ENCODE measurements around the gene ZBTB40.

Gene ZBTB40

DNA sequence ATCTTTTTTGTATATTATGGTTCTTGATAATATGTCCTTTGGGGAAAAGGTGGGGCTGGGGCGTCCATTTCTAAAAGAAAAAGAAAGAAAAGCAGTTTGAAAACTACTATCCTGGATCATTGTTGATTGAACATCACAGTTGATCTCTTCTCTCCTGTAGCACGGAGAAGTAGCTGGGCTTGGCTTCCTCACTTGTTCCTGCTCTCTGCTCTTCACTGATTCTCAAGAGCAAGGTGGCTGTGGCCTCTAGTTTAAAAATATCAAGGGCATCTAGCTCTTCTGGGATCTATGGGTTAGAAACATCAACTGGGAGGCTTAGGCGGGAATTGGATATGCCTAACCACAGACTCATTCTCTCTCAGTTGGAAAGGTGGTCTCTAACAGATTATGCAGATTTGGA, 73.6 kb downstream of the ZBTB40 start:
- H3K27me3 ChIP-seq (ENCODE audit: insufficient read depth, poor library complexity, severe bottlenecking): no peaks in the 10 kb centered on the region
- no peaks in the 10 kb centered on the region for H3K4me1 ChIP-seq (ENCODE audit: insufficient read depth, poor library complexity, severe bottlenecking)
- H3K36me3 ChIP-seq (ENCODE audit: low read depth): peaks cover 21% of the 10 kb centered on the region
- H3K27ac ChIP-seq (ENCODE audit: poor library complexity, severe bottlenecking): no peak overlapping the region
- TF ChIP-seq, protein P1, sequence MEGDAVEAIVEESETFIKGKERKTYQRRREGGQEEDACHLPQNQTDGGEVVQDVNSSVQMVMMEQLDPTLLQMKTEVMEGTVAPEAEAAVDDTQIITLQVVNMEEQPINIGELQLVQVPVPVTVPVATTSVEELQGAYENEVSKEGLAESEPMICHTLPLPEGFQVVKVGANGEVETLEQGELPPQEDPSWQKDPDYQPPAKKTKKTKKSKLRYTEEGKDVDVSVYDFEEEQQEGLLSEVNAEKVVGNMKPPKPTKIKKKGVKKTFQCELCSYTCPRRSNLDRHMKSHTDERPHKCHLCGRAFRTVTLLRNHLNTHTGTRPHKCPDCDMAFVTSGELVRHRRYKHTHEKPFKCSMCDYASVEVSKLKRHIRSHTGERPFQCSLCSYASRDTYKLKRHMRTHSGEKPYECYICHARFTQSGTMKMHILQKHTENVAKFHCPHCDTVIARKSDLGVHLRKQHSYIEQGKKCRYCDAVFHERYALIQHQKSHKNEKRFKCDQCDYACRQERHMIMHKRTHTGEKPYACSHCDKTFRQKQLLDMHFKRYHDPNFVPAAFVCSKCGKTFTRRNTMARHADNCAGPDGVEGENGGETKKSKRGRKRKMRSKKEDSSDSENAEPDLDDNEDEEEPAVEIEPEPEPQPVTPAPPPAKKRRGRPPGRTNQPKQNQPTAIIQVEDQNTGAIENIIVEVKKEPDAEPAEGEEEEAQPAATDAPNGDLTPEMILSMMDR (IDR thresholded peaks at IDR 0.05; ENCODE audit: poor library complexity, severe bottlenecking): no peak
- no peaks in the 10 kb centered on the region for H3K9me3 ChIP-seq (ENCODE audit: severe bottlenecking)
- DNase-seq (ENCODE audit: low spot score) (no peak), ATAC-seq (ENCODE audit: low read depth) (no peak)
- H3K4me3 ChIP-seq (ENCODE audit: severe bottlenecking): no peak overlapping the region

- Histone ChIP-seq H3K27ac (ENCODE audit: poor library complexity, severe bottlenecking) (no peak overlapping the region), H3K36me3 (ENCODE audit: low read depth) (peaks cover 21% of the 10 kb centered on the region), H3K27me3 (ENCODE audit: insufficient read depth, poor library complexity, severe bottlenecking) (no peaks in the 10 kb centered on the region), H3K4me1 (ENCODE audit: insufficient read depth, poor library complexity, severe bottlenecking) (no peaks in the 10 kb centered on the region), H3K4me3 (ENCODE audit: severe bottlenecking) (no peak overlapping the region), H3K9me3 (ENCODE audit: severe bottlenecking) (no peaks in the 10 kb centered on the region)
- ATAC-seq (ENCODE audit: low read depth) (no peak), DNase-seq (ENCODE audit: low spot score) (no peak)
- TF ChIP-seq, protein P1 (IDR thresholded peaks at IDR 0.05; ENCODE audit: poor library complexity, severe bottlenecking): no peak
Measured at GRCh38 chr1:22525646-22526045, 74.0 kb downstream of the ZBTB40 start.

- H3K9me3 ChIP-seq (ENCODE audit: severe bottlenecking): no peaks in the 10 kb centered on the region
- no peaks in the 10 kb centered on the region for H3K4me1 ChIP-seq (ENCODE audit: insufficient read depth, poor library complexity, severe bottlenecking)
- H3K27me3 ChIP-seq (ENCODE audit: insufficient read depth, poor library complexity, severe bottlenecking): no peaks in the 10 kb centered on the region
- peaks cover 21% of the 10 kb centered on the region for H3K36me3 ChIP-seq (ENCODE audit: low read depth)
- TF ChIP-seq, protein P1 (IDR thresholded peaks at IDR 0.05; ENCODE audit: poor library complexity, severe bottlenecking): no peak
- ATAC-seq (ENCODE audit: low read depth) (no peak), DNase-seq (ENCODE audit: low spot score) (no peak)
- no peak overlapping the region for H3K27ac ChIP-seq (ENCODE audit: poor library complexity, severe bottlenecking)
- H3K4me3 ChIP-seq (ENCODE audit: severe bottlenecking): no peak overlapping the region
Measured at GRCh38 chr1:22526098-22526497, 74.4 kb downstream of the ZBTB40 start.

- H3K9me3 ChIP-seq (ENCODE audit: severe bottlenecking): no peaks in the 10 kb centered on the region
- no peaks in the 10 kb centered on the region for H3K4me1 ChIP-seq (ENCODE audit: insufficient read depth, poor library complexity, severe bottlenecking)
- peaks cover 21% of the 10 kb centered on the region for H3K36me3 ChIP-seq (ENCODE audit: low read depth)
- no peak overlapping the region for H3K4me3 ChIP-seq (ENCODE audit: severe bottlenecking)
- TF ChIP-seq, protein P1 (IDR thresholded peaks at IDR 0.05; ENCODE audit: poor library complexity, severe bottlenecking): no peak
- no peaks in the 10 kb centered on the region for H3K27me3 ChIP-seq (ENCODE audit: insufficient read depth, poor library complexity, severe bottlenecking)
- ATAC-seq (ENCODE audit: low read depth) (no peak), DNase-seq (ENCODE audit: low spot score) (no peak)
- no peak overlapping the region for H3K27ac ChIP-seq (ENCODE audit: poor library complexity, severe bottlenecking)
Measured at GRCh38 chr1:22526677-22527076, 75.0 kb downstream of the ZBTB40 start.

- ATAC-seq (ENCODE audit: low read depth) (no peak), DNase-seq (ENCODE audit: low spot score) (peak; percentile 11)
- Histone ChIP-seq H3K9me3 (ENCODE audit: severe bottlenecking) (no peaks in the 10 kb centered on the region), H3K27me3 (ENCODE audit: insufficient read depth, poor library complexity, severe bottlenecking) (no peaks in the 10 kb centered on the region), H3K4me1 (ENCODE audit: insufficient read depth, poor library complexity, severe bottlenecking) (no peaks in the 10 kb centered on the region), H3K4me3 (ENCODE audit: severe bottlenecking) (no peak overlapping the region), H3K27ac (ENCODE audit: poor library complexity, severe bottlenecking) (no peak overlapping the region), H3K36me3 (ENCODE audit: low read depth) (peaks cover 18% of the 10 kb centered on the region)
- TF ChIP-seq, protein P1 (IDR thresholded peaks at IDR 0.05; ENCODE audit: poor library complexity, severe bottlenecking): no peak
Measured at GRCh38 chr1:22527122-22527521, 75.5 kb downstream of the ZBTB40 start.

Data from RWPE2 (cell line).